ENCODE data around the gene BOD1L1.
"Not testable (repeated sequence)": the region's sequence is repeated elsewhere in the genome, so short reads cannot be mapped to it uniquely, and the experiment has no call there.

BOD1L1 gene

GRCh38 chr4:13618212-13618806 is 9.2 kb downstream of the BOD1L1 start:
- DNase-seq = no peak

GRCh38 chr4:13617801-13618200 is 9.7 kb downstream of the BOD1L1 start:
- DNase-seq = no peak

- DNase-seq = no peak
These were observed 10.9 kb downstream of the BOD1L1 start for GRCh38 chr4:13616597-13616996.

- no peak for DNase-seq
These were observed 12.4 kb downstream of the BOD1L1 start for GRCh38 chr4:13615161-13615560.

GRCh38 chr4:13612569-13612968 is 15.0 kb downstream of the BOD1L1 start:
- DNase-seq = no peak

- no peak for DNase-seq
These were observed 16.2 kb downstream of the BOD1L1 start for GRCh38 chr4:13611283-13611842.

- DNase-seq = no peak
These were observed 22.2 kb downstream of the BOD1L1 start for GRCh38 chr4:13605330-13605729.

- DNase-seq = no peak
These were observed 25.7 kb downstream of the BOD1L1 start for GRCh38 chr4:13601848-13602247.

GRCh38 chr4:13601048-13601447 is 26.5 kb downstream of the BOD1L1 start:
- no peak for DNase-seq

GRCh38 chr4:13599159-13599558 is 28.4 kb downstream of the BOD1L1 start:
- DNase-seq = no peak

GRCh38 chr4:13597604-13598003 is 29.9 kb downstream of the BOD1L1 start:
- no peak for DNase-seq

- no peak for DNase-seq
These were observed 30.4 kb downstream of the BOD1L1 start for GRCh38 chr4:13597141-13597540.

- DNase-seq = no peak
These were observed 35.3 kb downstream of the BOD1L1 start for GRCh38 chr4:13592220-13592619.

- no peak for DNase-seq
These were observed 36.8 kb downstream of the BOD1L1 start for GRCh38 chr4:13590766-13591165.

- DNase-seq = no peak
These were observed 38.6 kb downstream of the BOD1L1 start for GRCh38 chr4:13588954-13589353.

GRCh38 chr4:13584481-13584880 is 43.0 kb downstream of the BOD1L1 start:
- no peak for DNase-seq

GRCh38 chr4:13580036-13580435 is 47.5 kb downstream of the BOD1L1 start:
- no peak for DNase-seq

- no peak for DNase-seq
These were observed 49.9 kb downstream of the BOD1L1 start for GRCh38 chr4:13577660-13578059.

- DNase-seq = no peak
These were observed 56.6 kb downstream of the BOD1L1 start for GRCh38 chr4:13570916-13571315.

- DNase-seq = no peak
These were observed 60.4 kb downstream of the BOD1L1 start for GRCh38 chr4:13567125-13567524.

- DNase-seq = no peak
These were observed 64.6 kb downstream of the BOD1L1 start for GRCh38 chr4:13562876-13563275.

- DNase-seq = no peak
These were observed 65.9 kb downstream of the BOD1L1 start for GRCh38 chr4:13561673-13562072.

GRCh38 chr4:13560111-13560510 is 67.4 kb downstream of the BOD1L1 start:
- not testable (repeated sequence) for DNase-seq

GRCh38 chr4:13559413-13559812 is 68.1 kb downstream of the BOD1L1 start:
- no peak for DNase-seq

GRCh38 chr4:13558881-13559280 is 68.6 kb downstream of the BOD1L1 start:
- DNase-seq = no peak
